ENCODE results near the gene CYP27A1.
"Not testable (repeated sequence)": the region's sequence is repeated elsewhere in the genome, so short reads cannot be mapped to it uniquely, and the experiment has no call there.

The CYP27A1 gene

DNA sequence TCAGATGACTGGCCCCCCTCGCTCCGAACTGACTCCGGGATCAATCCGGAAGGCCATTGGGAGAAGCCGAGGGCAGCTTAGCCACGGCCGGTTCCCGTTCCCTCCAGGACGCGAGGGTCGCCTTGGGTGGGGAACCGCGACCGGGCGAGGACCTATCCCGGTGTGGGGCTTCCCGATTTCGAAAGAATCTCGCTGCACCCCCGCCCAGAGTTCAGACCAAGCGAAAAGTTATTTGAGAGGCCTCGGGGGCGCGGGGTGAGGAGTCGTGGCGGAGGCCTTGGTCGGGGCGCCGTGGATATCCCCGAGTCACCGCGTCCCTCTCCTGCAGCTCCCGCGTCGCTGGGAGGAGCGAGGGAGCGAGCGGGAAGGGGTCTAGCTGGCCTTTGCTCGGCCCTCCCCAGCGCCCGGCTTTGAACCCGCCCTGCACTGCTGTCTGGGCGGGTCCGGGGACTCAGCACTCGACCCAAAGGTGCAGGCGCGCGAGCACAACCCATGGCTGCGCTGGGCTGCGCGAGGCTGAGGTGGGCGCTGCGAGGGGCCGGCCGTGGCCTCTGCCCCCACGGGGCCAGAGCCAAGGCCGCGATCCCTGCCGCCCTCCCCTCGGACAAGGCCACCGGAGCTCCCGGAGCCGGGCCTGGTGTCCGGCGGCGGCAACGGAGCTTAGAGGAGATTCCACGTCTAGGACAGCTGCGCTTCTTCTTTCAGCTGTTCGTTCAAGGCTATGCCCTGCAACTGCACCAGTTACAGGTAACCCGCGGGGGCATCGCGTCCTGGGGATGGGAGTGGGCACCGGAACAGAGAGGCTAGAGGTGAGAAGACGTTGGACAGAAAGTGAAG lies at the start of gene CYP27A1:
CYP27A1 (plus strand) TSS at position 457 of the 837 bp plus-strand sequence; CDS start at position 493, 36 bp downstream.
- no peak for DNase-seq (ENCODE audit: low spot score)

DNA sequence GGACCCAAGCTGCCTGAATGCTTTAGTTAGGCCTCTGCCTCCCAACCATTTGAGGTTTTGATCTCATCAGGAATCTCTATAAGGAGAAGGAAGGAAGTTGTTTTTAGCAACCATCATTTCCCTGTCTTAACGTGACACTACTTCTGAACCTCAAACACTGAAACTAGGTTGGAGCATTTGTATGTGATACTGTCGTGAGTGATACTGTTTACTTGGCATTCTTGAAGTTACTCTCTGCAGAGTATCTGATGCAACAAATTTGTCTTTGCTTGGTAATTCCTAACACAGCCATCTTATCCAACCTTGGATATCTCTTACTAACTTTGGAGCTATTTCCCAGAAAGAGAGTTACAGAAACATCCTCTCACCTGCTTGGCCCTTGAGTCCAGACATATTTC lies 49.2 kb upstream of the CYP27A1 start:
- DNase-seq (ENCODE audit: low spot score): no peak

GRCh38 chr2:218733171-218734021 lies 48.6 kb upstream of the CYP27A1 start:
- DNase-seq (ENCODE audit: low spot score): no peak

DNA sequence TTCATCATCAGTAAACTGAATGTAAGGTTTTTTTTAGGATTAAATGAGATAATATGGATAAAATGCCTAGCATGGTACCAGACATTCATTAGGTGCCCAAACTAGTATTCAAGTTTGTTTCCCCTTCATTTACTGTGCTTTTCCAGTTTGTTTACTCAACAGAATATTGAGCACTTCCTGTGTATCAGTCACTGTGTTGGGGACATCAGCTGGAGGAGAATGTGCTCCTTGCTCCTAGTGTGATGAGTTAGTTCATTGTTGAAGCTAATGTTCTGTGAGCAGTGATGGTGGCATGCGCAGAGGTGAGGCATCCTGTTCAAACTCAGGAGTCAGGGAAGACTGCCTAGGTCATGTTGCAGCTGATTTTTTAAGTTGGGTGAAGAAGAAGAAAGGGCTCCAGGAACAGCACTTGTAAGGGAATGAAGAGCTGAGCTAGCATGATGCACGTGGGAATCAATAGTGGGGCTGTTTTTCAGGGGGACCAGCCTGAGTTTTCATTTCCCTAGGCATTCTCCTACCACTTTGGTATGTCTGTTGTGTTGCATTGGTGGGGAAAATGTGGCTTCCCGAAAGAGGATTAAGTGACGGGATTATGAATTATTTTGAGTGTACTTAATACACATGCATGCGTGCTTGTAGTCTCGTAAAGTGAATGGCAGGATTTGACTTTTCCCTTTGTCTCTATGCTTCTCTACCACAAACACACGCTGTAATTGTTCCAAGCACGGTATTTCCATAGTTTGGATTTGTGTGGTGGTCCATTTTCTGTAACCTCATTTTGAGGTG lies 47.6 kb upstream of the CYP27A1 start:
- no peak for DNase-seq (ENCODE audit: low spot score)

GRCh38 chr2:218736531-218736930 lies 45.4 kb upstream of the CYP27A1 start:
- no peak for DNase-seq (ENCODE audit: low spot score)

- no peak for DNase-seq (ENCODE audit: low spot score)
Measured at GRCh38 chr2:218743068-218743467, 38.9 kb upstream of the CYP27A1 start.

- no peak for DNase-seq (ENCODE audit: low spot score)
Measured at GRCh38 chr2:218744615-218745014, 37.3 kb upstream of the CYP27A1 start.

DNA sequence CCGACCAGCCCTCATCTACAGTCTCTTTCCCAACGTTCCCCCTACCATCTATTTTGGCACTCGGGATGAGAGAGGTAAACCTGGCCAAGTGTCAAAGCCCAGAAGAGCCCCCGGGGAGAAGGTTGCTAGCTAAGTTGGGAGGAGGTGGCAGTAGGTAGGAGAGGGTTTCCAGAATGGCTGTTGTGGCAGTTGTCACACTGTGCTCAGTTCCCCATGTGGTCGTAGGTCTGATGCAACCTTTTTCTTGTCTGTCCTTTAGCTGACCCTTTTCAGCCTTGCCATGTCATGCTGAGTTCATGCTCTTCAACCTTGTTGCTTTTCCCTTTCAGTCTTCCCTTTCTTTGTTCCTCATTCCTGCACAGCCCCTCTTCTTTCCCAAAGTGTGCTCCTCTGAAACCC lies 36.8 kb upstream of the CYP27A1 start:
- no peak for DNase-seq (ENCODE audit: low spot score)

- no peak for DNase-seq (ENCODE audit: low spot score)
Measured at GRCh38 chr2:218745559-218746469, 36.1 kb upstream of the CYP27A1 start.

GRCh38 chr2:218746470-218746795 lies 35.5 kb upstream of the CYP27A1 start:
- DNase-seq (ENCODE audit: low spot score): no peak

- no peak for DNase-seq (ENCODE audit: low spot score)
Measured at GRCh38 chr2:218746960-218747359, 35.0 kb upstream of the CYP27A1 start.

GRCh38 chr2:218748741-218749441 lies 33.1 kb upstream of the CYP27A1 start:
- DNase-seq (ENCODE audit: low spot score): no peak

- DNase-seq (ENCODE audit: low spot score): no peak
Measured at GRCh38 chr2:218754201-218754600, 27.7 kb upstream of the CYP27A1 start.

- DNase-seq (ENCODE audit: low spot score): no peak
Measured at GRCh38 chr2:218754781-218755180, 27.2 kb upstream of the CYP27A1 start.

DNA sequence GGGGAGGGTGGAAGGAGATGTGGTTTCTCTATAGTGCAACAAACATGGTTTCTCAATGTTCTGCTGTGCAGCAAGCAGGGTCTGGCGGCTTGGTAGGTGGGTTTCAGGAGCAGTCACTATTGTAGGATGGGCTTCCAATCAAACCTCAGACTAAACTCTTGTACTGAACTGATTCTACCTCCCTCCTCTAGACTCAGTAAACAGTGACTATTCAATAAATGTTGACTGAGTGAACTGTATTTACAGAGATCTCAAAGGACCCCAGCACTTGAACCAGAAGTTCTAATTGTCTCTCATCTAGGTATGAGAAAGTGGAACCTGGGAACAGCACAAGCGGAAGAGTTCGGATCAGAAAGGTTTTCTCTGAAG lies 26.8 kb upstream of the CYP27A1 start:
- no peak for DNase-seq (ENCODE audit: low spot score)

- no peak for DNase-seq (ENCODE audit: low spot score)
Measured at GRCh38 chr2:218755567-218756404, 26.2 kb upstream of the CYP27A1 start.

GRCh38 chr2:218756599-218757377 lies 25.2 kb upstream of the CYP27A1 start:
- no peak for DNase-seq (ENCODE audit: low spot score)

- no peak for DNase-seq (ENCODE audit: low spot score)
Measured at GRCh38 chr2:218761795-218762194, 20.2 kb upstream of the CYP27A1 start.

- DNase-seq (ENCODE audit: low spot score): not testable (repeated sequence)
Measured at GRCh38 chr2:218772759-218773158, 9.2 kb upstream of the CYP27A1 start.
